Inflammatory macrophage treated with lipopolysaccharide for 4 hours (primary cell): Measurements from ENCODE around the gene LIN7C.
"Not testable (repeated sequence)": the region's sequence is repeated elsewhere in the genome, so short reads cannot be mapped to it uniquely, and the experiment has no call there.

Experiments
- DNase-seq: peaks from one replicate; pipeline ENCODE4 v3.0.0-alpha.2; 2020

The LIN7C gene, protein sequence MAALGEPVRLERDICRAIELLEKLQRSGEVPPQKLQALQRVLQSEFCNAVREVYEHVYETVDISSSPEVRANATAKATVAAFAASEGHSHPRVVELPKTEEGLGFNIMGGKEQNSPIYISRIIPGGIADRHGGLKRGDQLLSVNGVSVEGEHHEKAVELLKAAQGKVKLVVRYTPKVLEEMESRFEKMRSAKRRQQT

DNA sequence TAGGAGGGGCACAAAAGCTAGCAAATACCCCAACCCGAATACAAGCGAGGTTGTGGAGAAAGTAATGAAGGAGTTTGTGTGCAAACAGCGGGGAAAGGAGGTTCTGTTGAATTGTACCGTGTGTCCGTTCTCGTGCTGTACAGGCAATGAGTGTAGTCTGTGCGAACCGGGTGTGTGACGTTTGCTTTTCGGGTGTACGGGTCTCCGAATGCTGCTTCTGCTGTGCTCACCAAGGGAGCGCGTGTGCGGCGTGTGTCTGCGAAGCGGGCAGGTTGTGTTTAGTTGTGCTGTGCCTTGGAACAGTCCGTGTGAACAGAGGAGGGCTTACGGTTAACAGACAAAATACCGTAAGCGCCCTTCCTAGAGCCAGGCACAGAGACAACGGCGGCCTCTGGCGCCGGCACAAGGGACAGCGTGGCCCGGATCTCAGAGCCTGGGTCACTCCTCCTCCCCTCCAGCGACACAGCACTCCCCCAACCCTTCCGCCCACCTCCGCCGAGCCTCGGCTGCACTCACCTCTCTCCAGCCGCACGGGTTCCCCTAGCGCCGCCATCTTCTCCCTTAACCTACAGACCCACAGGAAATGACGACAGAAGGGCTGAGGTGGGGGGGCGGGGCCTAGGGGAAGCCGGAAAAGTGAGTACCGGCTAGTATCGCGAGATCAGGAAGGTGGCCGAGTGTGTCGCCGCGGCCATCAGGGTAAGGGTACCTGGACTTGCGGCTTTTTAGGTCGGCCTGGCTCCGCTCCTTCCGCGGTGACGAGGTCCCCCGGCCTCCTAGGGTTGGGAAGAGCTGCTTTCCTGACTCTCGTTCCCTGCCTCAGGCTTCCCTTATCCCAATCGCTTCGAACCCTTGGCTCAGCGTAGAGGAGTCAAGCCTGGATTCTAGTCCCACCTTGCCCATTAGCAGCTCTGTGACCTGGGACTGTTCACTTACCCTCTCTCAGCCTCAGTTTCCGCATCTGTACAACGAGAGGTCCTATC is at the start of gene LIN7C:
LIN7C (minus strand) TSS at position 570 of the 983 bp plus-strand sequence; CDS start at position 553, 17 bp downstream.
- DNase-seq: peak; percentile 95

DNA sequence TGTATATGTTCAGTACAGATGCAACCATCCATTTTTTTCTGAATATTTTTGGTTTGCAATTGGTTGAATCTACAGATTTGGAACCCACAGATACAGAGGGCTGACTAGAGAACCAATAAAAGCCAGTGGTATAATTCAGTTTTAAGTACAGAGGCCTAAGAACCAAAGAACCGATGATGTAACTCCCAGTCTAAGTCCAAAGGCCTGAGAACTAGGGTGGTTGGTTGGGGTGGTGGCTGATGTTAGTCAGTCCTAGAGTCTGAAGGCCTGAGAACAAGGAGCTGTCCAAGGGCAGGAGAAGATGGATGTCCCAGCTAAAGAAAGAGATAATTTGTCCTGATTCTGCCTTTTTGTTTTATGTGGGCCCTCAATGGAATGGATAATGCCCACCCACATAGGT is 48.7 kb upstream of the LIN7C start:
- no peak for DNase-seq

DNA sequence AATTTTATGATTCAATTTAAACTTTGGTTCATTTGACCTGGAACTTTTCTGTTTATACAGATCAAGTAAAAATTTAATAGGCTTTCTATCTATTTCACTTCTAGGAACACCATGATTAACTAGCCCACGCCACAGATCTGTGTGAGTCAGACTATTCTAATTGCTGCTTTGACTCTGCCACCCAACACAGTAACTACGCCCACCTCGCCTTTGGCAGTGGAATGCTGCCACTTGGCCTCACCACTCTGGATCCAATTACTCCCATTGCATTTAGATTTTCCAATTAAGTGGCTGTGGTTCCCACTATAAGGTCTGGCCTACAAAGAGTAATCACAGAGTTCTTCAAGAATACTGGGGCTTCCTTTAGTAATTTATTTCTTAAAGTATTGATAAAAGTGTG is 46.6 kb upstream of the LIN7C start:
- no peak for DNase-seq

DNA sequence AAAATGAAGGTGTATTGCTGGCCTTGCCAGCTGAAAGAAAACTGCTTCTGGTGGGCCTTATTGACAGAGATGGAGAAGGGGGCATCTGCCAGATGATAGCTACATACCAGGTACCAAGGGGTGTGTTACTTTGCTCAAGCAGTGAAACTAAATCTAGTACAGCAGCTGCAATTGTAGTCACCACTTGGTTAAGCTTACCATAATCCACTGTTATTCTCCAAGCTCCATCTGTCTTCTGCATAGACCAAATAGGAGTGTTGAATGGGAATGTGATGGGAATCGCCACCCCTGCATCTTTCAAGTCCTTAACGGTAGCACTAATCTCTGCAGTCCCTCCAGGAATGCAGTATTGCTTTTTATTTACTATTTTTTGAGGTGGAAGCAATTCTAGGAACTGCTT is 45.8 kb upstream of the LIN7C start:
- DNase-seq: no peak

DNA sequence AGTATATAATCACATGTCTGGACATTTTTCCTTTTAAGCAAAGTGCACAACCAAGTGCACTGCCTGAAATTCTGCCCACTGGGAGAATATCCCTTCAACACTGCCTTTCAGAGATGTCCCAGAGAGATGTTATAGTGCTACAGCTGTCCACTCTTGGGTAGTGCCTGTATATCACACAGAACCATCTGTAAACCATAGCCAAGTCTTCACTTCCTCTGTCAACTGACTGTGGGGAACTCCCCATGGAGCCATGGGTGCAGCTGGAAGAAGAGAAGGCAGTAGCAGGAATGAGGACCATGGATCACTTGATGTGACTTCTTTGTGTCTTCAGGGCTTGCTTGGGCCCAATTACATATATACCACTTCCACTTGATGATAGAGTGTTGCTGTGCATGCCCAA is 44.6 kb upstream of the LIN7C start:
- no peak for DNase-seq

DNA sequence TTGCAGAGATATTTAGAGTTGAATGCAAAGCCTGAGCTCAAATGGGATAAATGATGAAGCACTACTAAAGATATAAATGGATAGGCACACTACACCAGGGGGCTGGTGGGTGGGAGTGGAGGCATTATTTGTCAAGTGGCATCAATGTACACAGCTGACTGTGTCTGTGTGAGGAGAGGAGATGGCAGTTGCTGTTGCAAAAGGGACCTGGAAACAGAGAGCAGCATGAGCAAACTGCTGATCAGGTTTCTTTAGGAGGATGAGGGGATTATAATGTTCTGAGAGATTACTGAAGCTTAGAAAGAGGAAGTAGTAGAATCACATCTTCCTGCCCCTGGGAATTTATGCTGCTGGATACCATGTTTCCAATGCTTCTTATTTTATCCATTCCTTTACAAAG is 39.4 kb upstream of the LIN7C start:
- DNase-seq: no peak

DNA sequence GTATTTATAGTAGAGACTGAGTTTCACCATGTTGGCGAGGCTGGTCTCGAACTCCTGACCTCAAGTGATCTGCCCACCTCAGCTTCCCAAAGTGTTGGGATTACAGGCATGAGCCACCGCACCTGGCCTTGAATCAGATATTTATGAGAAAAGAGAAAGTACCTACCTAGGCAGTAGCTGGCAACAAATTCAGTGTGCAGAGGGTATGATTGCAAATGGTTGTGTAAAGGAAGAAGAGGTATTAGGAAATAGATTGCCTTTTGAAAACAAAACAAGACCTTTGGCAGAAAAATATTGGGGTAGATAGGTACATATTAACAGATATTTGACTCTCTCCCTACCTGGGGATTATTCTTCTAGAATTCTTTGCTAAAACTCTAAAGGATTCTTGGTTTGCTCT is 38.5 kb upstream of the LIN7C start:
- no peak for DNase-seq

DNA sequence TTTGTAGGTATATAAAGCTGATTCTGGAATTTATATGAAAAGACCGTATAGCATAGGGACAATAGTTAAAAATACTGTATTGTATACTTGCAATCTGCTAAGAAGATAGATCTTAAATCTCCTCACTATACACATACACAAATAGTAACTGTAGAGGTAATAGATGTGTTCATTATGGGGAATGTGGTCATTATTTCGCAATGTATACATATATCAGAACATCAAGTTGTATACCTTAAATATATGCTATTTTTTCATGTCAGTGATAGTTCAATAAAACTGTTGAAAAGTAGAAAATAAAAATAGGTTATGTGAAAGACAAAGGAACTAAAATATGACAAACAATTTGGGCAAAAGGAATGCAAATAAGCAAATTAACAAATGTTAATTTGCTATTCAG is 35.2 kb upstream of the LIN7C start:
- no peak for DNase-seq

DNA sequence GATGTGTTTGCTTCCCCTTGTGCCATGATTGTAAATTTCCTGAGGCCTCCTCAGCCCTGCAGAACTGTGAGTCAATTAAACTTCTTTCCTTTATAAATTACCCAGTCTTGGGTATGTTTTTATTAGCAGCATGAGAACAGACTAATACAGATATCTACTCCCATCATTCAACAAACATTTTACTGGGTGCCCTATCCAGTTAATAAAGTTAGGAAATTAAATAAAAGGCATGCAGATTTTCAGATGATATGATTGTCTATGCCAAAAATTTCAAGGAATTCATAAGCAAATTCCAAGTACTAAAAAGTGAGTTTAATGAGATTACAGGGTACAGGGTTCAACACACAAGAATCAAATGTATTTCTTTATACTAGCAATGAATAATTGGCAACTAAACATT is 33.5 kb upstream of the LIN7C start:
- no peak for DNase-seq

DNA sequence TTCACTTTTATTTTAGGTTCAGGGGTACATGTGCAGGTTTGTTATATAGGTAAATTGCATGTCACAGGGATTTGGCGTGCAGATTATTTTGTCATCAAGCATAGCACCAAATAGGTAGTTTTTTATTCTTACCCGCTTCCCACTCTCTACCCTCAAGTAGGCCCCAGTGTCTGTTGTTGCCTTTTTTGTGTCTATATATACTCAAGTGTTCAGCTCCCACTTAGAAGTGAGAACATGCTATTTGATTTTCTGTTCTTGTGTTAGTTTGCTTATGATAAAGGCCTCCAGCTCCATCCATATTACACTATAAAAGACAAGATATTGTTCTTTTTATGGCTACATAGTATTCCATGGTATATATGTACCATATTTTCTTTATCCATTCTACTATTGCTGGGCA is 28.5 kb upstream of the LIN7C start:
- no peak for DNase-seq

DNA sequence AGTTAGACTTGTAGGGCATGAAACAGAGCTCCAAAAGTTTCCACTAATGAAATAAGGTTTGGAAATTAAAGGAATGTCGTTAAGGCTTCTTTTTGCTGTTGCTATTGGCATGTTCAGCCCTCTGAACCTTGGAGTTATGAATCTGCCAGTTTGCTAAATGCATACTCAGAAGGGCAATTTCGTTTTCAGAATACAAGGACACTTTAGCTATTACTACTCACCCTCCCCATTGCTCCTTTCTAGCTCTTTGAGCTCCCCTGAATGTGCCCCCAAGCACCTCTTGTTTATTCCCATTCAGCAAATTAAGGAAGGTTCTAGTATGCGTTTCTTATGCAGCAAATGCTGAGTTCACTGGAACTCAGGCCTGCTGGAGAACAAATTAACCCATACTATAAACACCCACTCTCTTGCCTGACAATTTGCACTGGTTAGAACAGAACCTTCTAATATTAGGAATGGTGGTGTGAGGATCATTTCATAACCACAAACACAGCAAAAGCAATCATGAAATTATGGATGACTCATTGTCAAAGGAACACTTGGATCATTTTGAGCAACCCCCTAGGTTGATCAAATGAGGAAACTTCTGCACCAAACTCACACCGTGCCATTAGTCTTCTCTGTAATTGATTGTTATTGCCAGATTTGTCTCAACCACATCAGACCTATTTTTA is 26.2 kb upstream of the LIN7C start:
- DNase-seq: peak; percentile 46

DNA sequence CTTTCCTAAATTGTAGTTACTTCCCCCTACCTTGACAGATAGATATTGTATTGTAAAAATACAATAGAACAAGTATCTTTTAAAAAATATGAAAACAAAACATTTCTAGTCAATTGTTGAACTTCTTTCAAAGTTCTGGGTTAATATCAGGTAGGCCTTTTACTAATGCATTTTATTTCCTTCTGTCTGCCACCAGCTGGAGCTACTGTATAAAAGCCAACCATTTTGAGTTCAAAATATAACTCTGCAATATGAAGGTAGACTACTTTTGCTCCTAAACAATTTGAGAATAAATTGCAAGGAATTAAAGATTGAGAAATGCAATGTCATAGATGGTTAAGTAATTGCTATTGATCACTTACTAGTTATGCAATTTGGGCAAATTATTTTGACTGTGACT is 22.1 kb upstream of the LIN7C start:
- no peak for DNase-seq

DNA sequence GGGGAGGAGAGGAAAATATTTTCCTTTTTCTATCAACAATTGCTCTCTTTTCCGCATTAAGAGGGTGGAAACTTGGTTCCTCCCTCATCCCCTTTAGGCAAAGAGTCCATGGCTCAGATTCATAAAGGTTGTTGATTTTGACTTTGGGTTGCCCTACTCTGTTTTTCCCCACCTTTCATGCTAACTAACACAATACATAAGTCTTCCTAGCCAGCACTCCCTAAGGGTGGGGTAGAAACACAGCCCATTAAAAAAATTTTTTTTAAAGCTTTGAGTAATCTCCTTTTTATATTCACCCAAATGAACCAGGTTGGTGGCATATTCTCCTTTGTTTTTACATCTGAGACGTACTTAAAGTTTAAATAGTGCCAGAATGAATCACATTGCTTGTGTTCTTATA is 20.0 kb upstream of the LIN7C start:
- DNase-seq: no peak

DNA sequence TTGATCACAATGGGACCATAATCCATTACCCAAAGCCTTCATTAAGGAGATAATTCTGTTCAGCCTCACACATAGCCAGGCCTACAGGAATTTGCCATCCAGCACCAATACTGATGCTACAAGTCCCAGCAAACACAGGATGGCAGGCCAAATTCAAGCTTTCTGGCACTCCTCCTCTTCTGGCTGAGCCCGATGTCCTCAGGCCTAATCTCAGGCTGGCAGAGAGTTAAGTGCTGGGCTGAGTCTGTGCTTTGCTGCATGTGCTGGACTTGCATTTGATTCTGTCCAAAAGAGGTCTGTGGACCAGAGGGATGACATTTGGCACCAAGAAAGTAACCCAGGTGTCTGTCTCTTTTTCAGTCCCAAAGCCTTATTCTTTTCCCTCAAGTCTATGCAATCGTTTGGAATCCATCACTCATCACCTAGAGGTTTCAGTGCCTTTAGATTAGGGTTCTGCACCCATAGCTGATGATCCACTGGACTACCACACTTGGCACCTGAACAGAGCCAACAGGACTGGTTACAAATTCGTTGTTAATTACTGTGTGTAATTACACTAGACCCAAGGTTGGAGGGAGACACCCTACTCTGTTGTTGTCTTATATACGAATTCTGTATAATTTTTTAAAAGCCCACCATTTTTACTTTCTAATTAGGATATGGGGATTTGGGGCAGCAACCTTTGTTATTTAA is 19.4 kb upstream of the LIN7C start:
- DNase-seq: no peak

DNA sequence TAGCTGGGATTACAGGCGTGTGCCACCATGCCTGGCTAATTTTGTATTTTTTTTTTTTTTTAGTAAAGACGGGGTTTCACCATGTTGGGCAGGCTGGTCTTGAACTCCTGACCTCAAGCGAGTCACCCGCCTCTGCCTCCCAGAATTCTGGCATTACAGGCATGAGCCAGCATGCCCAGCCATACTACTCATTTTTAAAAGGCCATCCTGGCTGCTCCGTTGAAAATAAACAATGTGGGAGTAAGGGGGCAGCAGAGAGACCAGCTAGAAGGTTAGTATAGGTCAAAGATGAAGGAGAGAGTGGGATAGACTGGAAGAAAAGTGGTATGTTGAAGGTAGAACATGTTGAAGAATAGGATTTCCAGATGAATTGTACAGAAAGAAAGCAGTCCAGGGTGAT is 17.6 kb upstream of the LIN7C start:
- peak; percentile 16 for DNase-seq

DNA sequence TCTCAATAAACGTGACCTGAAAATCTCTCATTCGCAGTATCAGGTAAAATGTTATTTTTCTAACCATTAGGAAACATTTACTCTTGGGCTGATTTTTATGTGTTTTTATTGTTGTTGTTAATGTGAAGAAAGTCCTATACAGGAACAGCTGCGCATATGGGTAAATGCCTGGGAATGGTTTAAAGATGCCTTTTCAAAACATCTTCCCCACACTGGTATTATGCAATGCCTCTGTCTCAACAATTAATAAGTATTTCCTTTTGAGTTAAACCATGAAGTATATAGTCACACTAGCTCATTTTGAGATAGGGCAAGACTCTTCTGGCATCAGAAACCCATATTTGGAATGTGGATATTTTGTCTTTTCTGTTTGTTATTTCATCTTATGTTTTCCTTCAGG is 13.7 kb upstream of the LIN7C start:
- DNase-seq: no peak

DNA sequence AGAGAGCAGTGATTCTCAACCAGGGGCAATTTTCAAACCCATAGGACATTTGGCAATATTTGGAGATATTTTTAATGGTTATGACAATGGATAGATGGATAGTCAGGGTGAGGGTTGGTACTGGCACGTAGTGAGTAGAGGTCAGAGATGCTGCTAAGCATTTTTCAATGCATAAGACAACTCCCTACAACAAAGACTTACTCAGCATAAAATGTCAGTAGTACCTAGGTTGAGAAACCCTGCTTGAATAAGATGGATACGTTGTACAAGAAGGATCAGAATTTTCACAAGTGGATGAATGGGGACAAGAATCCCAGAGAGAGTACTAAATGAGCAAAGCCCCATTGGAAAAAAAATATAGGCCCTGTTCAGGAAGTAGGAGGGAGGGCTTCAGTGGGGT is 11.9 kb upstream of the LIN7C start:
- DNase-seq: no peak

DNA sequence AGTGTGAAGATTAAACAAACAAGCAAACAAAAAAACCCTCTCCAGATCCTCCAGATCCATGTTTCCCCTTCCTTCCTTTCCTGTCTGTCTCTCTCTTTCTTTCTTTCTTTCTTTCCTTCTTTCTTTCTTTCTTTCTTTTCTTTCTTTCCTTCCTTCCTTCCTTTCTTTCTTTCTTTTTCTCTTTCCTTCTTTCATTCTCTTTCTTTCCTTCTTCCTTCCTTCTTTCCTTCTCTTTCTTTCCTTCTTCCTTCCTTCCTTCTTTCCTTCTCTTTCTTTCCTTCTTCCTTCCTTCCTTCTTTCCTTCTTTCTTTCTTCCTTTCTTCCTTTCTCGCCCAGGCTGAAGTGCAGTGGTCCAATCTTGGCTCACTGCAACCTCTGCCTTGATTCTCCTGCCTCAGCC is 10.9 kb upstream of the LIN7C start:
- not testable (repeated sequence) for DNase-seq

DNA sequence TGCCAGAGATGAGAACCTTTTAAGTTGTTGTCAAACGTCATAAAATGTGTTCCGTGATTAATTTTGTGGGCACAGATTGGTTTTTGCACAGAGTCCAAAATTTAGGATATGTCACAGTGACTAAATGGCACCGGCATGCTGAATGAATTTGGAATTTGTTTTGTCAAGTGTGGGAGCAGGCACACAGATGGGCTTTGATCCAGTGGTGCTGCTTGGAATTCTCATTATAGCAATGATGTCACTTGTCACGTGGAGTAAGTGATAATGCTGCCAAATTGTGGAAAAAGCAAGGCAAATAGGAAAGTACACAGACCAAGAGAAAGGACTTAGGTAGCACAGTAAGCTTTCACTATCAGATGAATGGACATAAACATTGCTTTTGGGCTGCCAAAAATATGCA is 8.0 kb upstream of the LIN7C start:
- no peak for DNase-seq

DNA sequence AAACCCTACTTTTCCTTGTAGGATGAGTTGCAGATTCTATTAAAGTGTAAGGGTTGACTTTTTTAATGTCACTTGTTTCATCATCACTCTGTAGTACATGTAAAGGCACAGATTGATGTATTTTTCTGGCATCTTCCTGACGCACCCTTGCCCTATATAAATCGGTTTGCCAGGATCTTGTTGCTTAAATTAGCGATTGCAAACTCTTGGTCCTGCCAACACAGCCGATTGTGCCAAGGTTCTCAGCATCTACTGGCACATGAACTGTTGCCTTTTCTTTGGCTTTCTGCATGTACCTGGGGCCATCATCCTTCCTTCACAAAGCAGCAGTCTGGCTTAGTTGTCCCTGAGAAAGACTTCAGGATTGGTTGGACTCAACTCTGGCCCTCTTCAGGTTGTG is 7.5 kb upstream of the LIN7C start:
- no peak for DNase-seq

DNA sequence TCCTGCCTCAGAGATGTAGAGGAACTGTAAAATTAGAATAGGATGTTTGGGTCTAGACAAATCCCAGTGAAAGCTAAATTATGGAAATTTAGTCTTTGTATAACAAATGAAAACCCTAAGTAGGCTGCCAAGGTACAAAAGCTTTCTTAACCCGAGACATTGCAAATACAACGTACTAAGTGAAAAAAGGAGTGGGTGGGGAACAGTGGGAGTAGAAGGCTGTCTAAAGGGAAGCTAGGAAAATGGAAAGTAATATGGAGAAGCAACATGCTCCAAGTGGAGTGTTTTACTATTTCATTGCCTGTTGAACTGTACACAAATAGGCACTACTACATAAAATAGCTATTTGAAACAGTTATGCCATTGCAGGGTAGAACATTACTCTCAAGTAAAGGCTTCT is 6.8 kb upstream of the LIN7C start:
- DNase-seq: peak; percentile 47

DNA sequence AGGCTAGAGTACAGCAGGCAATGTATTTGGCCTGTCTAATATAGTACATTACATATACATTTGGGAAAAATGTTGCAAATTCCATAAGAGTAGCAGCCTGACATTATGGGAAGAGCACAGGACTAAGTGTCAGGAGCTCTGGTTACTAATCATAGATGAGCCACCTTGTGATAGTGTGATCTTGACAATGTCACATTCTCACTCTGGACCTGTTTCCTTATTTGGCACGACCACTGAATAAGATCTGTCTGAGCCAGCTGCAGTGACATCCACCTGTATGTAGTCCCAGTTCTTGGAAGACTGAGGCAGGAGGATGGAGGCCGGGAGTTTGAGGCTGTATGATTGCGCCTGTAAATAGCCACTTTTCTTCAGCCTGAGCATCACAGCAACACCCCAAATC is 5.7 kb upstream of the LIN7C start:
- peak; percentile 10 for DNase-seq

DNA sequence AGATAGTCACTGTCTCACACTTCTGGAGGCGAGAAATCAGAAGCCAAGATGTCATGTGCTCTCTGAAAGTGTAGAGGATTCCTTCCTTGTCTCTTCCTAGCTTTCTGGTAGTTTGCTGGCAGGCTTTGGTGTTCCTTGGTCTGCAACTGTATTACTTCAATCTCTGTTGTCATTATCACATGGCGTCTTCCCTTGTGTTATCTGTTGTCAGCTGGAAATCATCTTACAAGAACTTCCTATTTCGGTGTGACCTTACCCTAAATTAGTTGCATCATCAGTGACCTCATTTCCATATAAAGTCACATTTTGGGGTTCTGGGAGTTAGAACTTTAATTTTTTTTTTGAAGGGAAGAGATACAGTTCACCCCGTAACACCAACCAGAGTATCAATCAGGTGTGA is 3.3 kb upstream of the LIN7C start:
- DNase-seq: peak; percentile 94
